Spinal cord (tissue), 10 donors: ENCODE data around the gene CAPN15. TPM values are rescaled to one million over a fixed set of nuclear protein-coding genes. Genes with fewer than 3 reads are reported as not detected.
A peak's percentile ranks its signal among the peaks of the same experiment; 100 is the strongest.
"Not testable (repeated sequence)": the region's sequence is repeated elsewhere in the genome, so short reads cannot be mapped to it uniquely, and the experiment has no call there.

ENCODE experiments used
- DNase-seq, 6 donors: peaks; one replicate each; pipeline versions ENCODE4 v3.0.0 to v3.0.0-alpha.2; 2013 to 2015; ENCODE audit warnings: low spot score in 6 of 6, low read depth in 4 of 6
- H3K27ac ChIP-seq: one replicate; pipeline ENCODE4 v1.5.1; 2013; ENCODE audit warnings: low read depth, low read length, control low read depth
- H3K27me3 ChIP-seq: one replicate; pipeline ENCODE4 v1.6.1; 2013; ENCODE audit warnings: low read length; ENCODE audit not compliant: control insufficient read depth, insufficient read depth
- H3K36me3 ChIP-seq: one replicate; pipeline ENCODE4 v1.6.1; 2013; ENCODE audit warnings: low read length; ENCODE audit not compliant: control insufficient read depth, insufficient read depth
- H3K4me1 ChIP-seq: one replicate; pipeline ENCODE4 v1.6.1; 2013; ENCODE audit warnings: low read length; ENCODE audit not compliant: control insufficient read depth, insufficient read depth
- H3K4me3 ChIP-seq: one replicate; pipeline ENCODE4 v1.5.1; 2013; ENCODE audit warnings: low read depth, low read length, control low read depth
- H3K9me3 ChIP-seq: one replicate; pipeline ENCODE4 v1.6.1; 2013; ENCODE audit warnings: low read length; ENCODE audit not compliant: control insufficient read depth, insufficient read depth
- WGBS: methylation state at CpG from one replicate; pipeline ENCODE4 v1.1.5; 2013; ENCODE audit warnings: missing lambda C conversion rate; ENCODE audit not compliant: insufficient coverage; 5-methylcytosine and 5-hydroxymethylcytosine counted together
- polyA plus RNA-seq, 2 donors: library from polyadenylated mRNA; unstranded; fragments of 120-200 nt; gene quantifications; one replicate each; pipeline ENCODE4 v1.2.1, GENCODE V29; 2013; ENCODE audit not compliant: insufficient read length in 2 of 2
- small RNA-seq: library from RNA; depleted of rRNA; stranded (forward); fragments of <200 nt; gene quantifications from one replicate; pipeline ENCODE3, GENCODE V24; 2014; ENCODE audit warnings: low replicate concordance
- total RNA-seq, 2 donors: library from RNA; depleted of rRNA in 1 of 2; stranded (reverse); fragments of 120-200 nt in 1 of 2; fragments of >200 nt in 1 of 2; gene quantifications; one replicate each; pipeline versions ENCODE4 v1.2.3 to v1.2.4, GENCODE V29; 2013 to 2014
- donor health status: healthy.

Gene CAPN15
- total and polyA plus RNA-seq, 4 donors: 9.6 to 43.2 (median 27.9) TPM

DNA sequence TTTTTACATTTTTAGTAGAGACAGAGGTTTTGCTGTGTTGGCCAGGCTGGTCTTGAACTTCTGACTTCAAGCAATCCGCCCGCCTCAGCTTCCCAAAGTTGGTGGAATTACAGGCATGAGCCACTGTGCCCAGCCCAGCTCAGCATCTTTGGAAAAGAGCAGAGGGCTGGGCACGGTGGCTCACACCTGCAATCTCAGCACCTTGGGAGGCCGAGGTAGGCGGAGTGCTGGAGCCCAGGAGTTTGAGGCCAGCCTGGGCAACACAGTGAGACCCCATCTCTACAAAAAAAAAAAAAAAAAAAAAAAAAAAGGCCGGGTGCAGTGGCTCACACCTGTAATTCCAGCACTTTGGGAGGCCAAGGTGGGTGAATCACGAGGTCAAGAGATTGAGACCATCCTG is 70.1 kb downstream of the CAPN15 start:
- not testable (repeated sequence) for H3K9me3 ChIP-seq, DNase-seq, H3K27me3 ChIP-seq, H3K4me3 ChIP-seq, H3K27ac ChIP-seq
- WGBS: 97% methylated on average over 3 of the region's 7 CpGs
- peaks cover 69% of the 10 kb centered on the region for H3K36me3 ChIP-seq
- H3K4me1 ChIP-seq: peaks cover 18% of the 10 kb centered on the region

GRCh38 chr16:598823-599739 is 71.6 kb downstream of the CAPN15 start:
- no peaks in the 10 kb centered on the region for H3K9me3 ChIP-seq
- no peak overlapping the region for H3K4me3 ChIP-seq
- H3K4me1 ChIP-seq: peaks cover 3% of the 10 kb centered on the region
- DNase-seq: no peak
- 96% methylated on average over 35 of the region's 43 CpGs for WGBS
- H3K27ac ChIP-seq: no peak overlapping the region
- H3K36me3 ChIP-seq: peaks cover 57% of the 10 kb centered on the region
- no peaks in the 10 kb centered on the region for H3K27me3 ChIP-seq

- Histone ChIP-seq H3K36me3 (peaks cover 55% of the 10 kb centered on the region), H3K4me3 (no peak overlapping the region), H3K4me1 (no peaks in the 10 kb centered on the region), H3K27me3 (no peaks in the 10 kb centered on the region), H3K27ac (no peak overlapping the region), H3K9me3 (peaks cover 3% of the 10 kb centered on the region)
- DNase-seq: no peak
- WGBS: 74% methylated on average over 3 of the region's 7 CpGs
Measured at GRCh38 chr16:600781-601180, 73.3 kb downstream of the CAPN15 start.

- 100% methylated on average over 1 of the region's 5 CpGs for WGBS
- H3K36me3 ChIP-seq: peaks cover 44% of the 10 kb centered on the region
- H3K4me3 ChIP-seq: no peak overlapping the region
- peaks cover 3% of the 10 kb centered on the region for H3K9me3 ChIP-seq
- no peak overlapping the region for H3K27ac ChIP-seq
- no peaks in the 10 kb centered on the region for H3K4me1 ChIP-seq
- H3K27me3 ChIP-seq: no peaks in the 10 kb centered on the region
- no peak for DNase-seq
Measured at GRCh38 chr16:603933-604332, 76.4 kb downstream of the CAPN15 start.

Small RNAs within 50 kb of the gene (small RNA-seq; reads per million reads assigned to genes)
- gene MIR3176 (1.2 reads per million, percentile 83 among the genes with 10 or more reads in this experiment), gene MIR5587 (0.08 reads per million), gene Z98883.1 (not detected)

Other genes starting within 250 kb of the CAPN15 start
- gene ARHGDIG, start 247.1 kb upstream of the CAPN15 start, total RNA-seq: 10 to 100 TPM; 24.9 to 50.4 TPM
- gene ARHGDIG, start 247.1 kb upstream of the CAPN15 start, polyA plus RNA-seq: 100 to 1,000 TPM; 106 to 120 TPM
- gene PDIA2, start 244.5 kb upstream of the CAPN15 start, total RNA-seq: 10 to 100 TPM in 1 of 2 donors, 1 to 10 TPM in 1; 8.0 to 10.5 TPM
- gene PDIA2, start 244.5 kb upstream of the CAPN15 start, polyA plus RNA-seq: 10 to 100 TPM; 37.1 to 38.4 TPM
- 10 to 100 TPM in 1 of 2 donors, 1 to 10 TPM in 1; 8.5 to 24.0 TPM for gene AXIN1, start 175.0 kb upstream of the CAPN15 start, total RNA-seq
- gene AXIN1, start 175.0 kb upstream of the CAPN15 start, polyA plus RNA-seq: 10 to 100 TPM; 20.5 to 23.0 TPM
- 10 to 100 TPM; 43.4 to 73.9 TPM for gene MRPL28, start 157.2 kb upstream of the CAPN15 start, total RNA-seq
- 100 to 1,000 TPM; 112 to 114 TPM for gene MRPL28, start 157.2 kb upstream of the CAPN15 start, polyA plus RNA-seq
- 10 to 100 TPM; 17.3 to 31.8 TPM for gene PGAP6, start 145.7 kb upstream of the CAPN15 start, total RNA-seq
- 10 to 100 TPM; 60.6 to 70.3 TPM for gene PGAP6, start 145.7 kb upstream of the CAPN15 start, polyA plus RNA-seq
- 10 to 100 TPM; 14.3 to 88.8 TPM for gene NME4, start 130.5 kb upstream of the CAPN15 start, total RNA-seq
- 100 to 1,000 TPM; 133 to 150 TPM for gene NME4, start 130.5 kb upstream of the CAPN15 start, polyA plus RNA-seq
- 1 to 10 TPM; 5.1 to 9.6 TPM for gene DECR2, start 125.8 kb upstream of the CAPN15 start, total RNA-seq
- gene DECR2, start 125.8 kb upstream of the CAPN15 start, polyA plus RNA-seq: 10 to 100 TPM; 24.6 to 27.7 TPM
- gene RAB11FIP3, start 102.1 kb upstream of the CAPN15 start, total RNA-seq: 10 to 100 TPM; 24.2 to 43.5 TPM
- gene RAB11FIP3, start 102.1 kb upstream of the CAPN15 start, polyA plus RNA-seq: 100 to 1,000 TPM in 1 of 2 donors, 10 to 100 TPM in 1; 89.3 to 107 TPM
- under 1 TPM in 1 of 2 donors, not detected in 1; 0.06 TPM for gene PRR35, start 32.7 kb downstream of the CAPN15 start, total RNA-seq
- gene PRR35, start 32.7 kb downstream of the CAPN15 start, polyA plus RNA-seq: under 1 TPM in 1 of 2 donors, not detected in 1; 0.14 TPM
- gene NHLRC4, start 39.3 kb downstream of the CAPN15 start, total RNA-seq: 1 to 10 TPM in 1 of 2 donors, under 1 TPM in 1; 0.89 to 3.5 TPM
- gene NHLRC4, start 39.3 kb downstream of the CAPN15 start, polyA plus RNA-seq: 1 to 10 TPM in 1 of 2 donors, under 1 TPM in 1; 0.73 to 1.2 TPM
- 10 to 100 TPM; 19.1 to 38.1 TPM for gene PIGQ, start 42.3 kb downstream of the CAPN15 start, total RNA-seq
- 10 to 100 TPM; 69.4 to 85.7 TPM for gene PIGQ, start 42.3 kb downstream of the CAPN15 start, polyA plus RNA-seq
- gene RAB40C, start 62.4 kb downstream of the CAPN15 start, total RNA-seq: 10 to 100 TPM; 12.4 to 21.7 TPM
- gene RAB40C, start 62.4 kb downstream of the CAPN15 start, polyA plus RNA-seq: 10 to 100 TPM; 38.4 to 45.7 TPM
- gene WFIKKN1, start 103.3 kb downstream of the CAPN15 start, total RNA-seq: under 1 TPM; 0.30 to 0.44 TPM
- 1 to 10 TPM; 1.1 to 1.4 TPM for gene WFIKKN1, start 103.3 kb downstream of the CAPN15 start, polyA plus RNA-seq
- gene METTL26, start 108.6 kb downstream of the CAPN15 start, total RNA-seq: 10 to 100 TPM; 26.8 to 73.3 TPM
- gene METTL26, start 108.6 kb downstream of the CAPN15 start, polyA plus RNA-seq: 100 to 1,000 TPM; 119 to 124 TPM
- gene MCRIP2, start 114.1 kb downstream of the CAPN15 start, total RNA-seq: 10 to 100 TPM in 1 of 2 donors, 1 to 10 TPM in 1; 9.1 to 28.1 TPM
- 10 to 100 TPM; 34.8 to 38.7 TPM for gene MCRIP2, start 114.1 kb downstream of the CAPN15 start, polyA plus RNA-seq
- gene WDR90, start 121.7 kb downstream of the CAPN15 start, total RNA-seq: 10 to 100 TPM in 1 of 2 donors, 1 to 10 TPM in 1; 8.3 to 31.9 TPM
- 10 to 100 TPM; 46.6 to 63.1 TPM for gene WDR90, start 121.7 kb downstream of the CAPN15 start, polyA plus RNA-seq
- 10 to 100 TPM; 20.7 to 41.1 TPM for gene RHOT2, start 140.4 kb downstream of the CAPN15 start, total RNA-seq
- gene RHOT2, start 140.4 kb downstream of the CAPN15 start, polyA plus RNA-seq: 100 to 1,000 TPM; 102 to 115 TPM
- 1 to 10 TPM; 4.1 to 7.2 TPM for gene RHBDL1, start 148.0 kb downstream of the CAPN15 start, total RNA-seq
- 10 to 100 TPM; 15.5 to 19.1 TPM for gene RHBDL1, start 148.0 kb downstream of the CAPN15 start, polyA plus RNA-seq
- 100 to 1,000 TPM in 1 of 2 donors, 10 to 100 TPM in 1; 59.6 to 110 TPM for gene STUB1, start 152.7 kb downstream of the CAPN15 start, total RNA-seq
- gene STUB1, start 152.7 kb downstream of the CAPN15 start, polyA plus RNA-seq: 100 to 1,000 TPM; 170 to 177 TPM
- 10 to 100 TPM; 24.3 to 42.1 TPM for gene JMJD8, start 156.6 kb downstream of the CAPN15 start, total RNA-seq
- gene JMJD8, start 156.6 kb downstream of the CAPN15 start, polyA plus RNA-seq: 10 to 100 TPM; 63.3 to 71.9 TPM
- gene WDR24, start 162.7 kb downstream of the CAPN15 start, total RNA-seq: 1 to 10 TPM; 3.1 to 3.5 TPM
- 10 to 100 TPM; 14.6 to 19.5 TPM for gene WDR24, start 162.7 kb downstream of the CAPN15 start, polyA plus RNA-seq
- gene FBXL16, start 178.1 kb downstream of the CAPN15 start, total RNA-seq: 10 to 100 TPM in 1 of 2 donors, 1 to 10 TPM in 1; 7.4 to 12.4 TPM
- 10 to 100 TPM; 74.4 to 76.0 TPM for gene FBXL16, start 178.1 kb downstream of the CAPN15 start, polyA plus RNA-seq
- gene METRN, start 187.4 kb downstream of the CAPN15 start, total RNA-seq: 100 to 1,000 TPM in 1 of 2 donors, 10 to 100 TPM in 1; 75.5 to 238 TPM
- gene METRN, start 187.4 kb downstream of the CAPN15 start, polyA plus RNA-seq: 100 to 1,000 TPM; 399 to 402 TPM
- 10 to 100 TPM; 11.7 to 42.0 TPM for gene ANTKMT, start 193.4 kb downstream of the CAPN15 start, total RNA-seq
- 10 to 100 TPM; 59.4 to 62.8 TPM for gene ANTKMT, start 193.4 kb downstream of the CAPN15 start, polyA plus RNA-seq
- 1 to 10 TPM in 1 of 2 donors, under 1 TPM in 1; 0.59 to 7.5 TPM for gene CCDC78, start 198.7 kb downstream of the CAPN15 start, total RNA-seq
- gene CCDC78, start 198.7 kb downstream of the CAPN15 start, polyA plus RNA-seq: 10 to 100 TPM; 13.1 to 16.0 TPM
- gene HAGHL, start 199.4 kb downstream of the CAPN15 start, total RNA-seq: 10 to 100 TPM in 1 of 2 donors, 1 to 10 TPM in 1; 7.4 to 15.0 TPM
- 10 to 100 TPM; 48.6 to 51.1 TPM for gene HAGHL, start 199.4 kb downstream of the CAPN15 start, polyA plus RNA-seq
- 10 to 100 TPM; 29.9 to 47.9 TPM for gene CIAO3, start 213.3 kb downstream of the CAPN15 start, total RNA-seq
- gene CIAO3, start 213.3 kb downstream of the CAPN15 start, polyA plus RNA-seq: 10 to 100 TPM; 35.1 to 41.5 TPM
- gene MSLN, start 233.0 kb downstream of the CAPN15 start, total RNA-seq: under 1 TPM; 0.40 to 0.83 TPM
- under 1 TPM; 0.24 to 0.57 TPM for gene MSLN, start 233.0 kb downstream of the CAPN15 start, polyA plus RNA-seq